IMR-90 (cell line): ENCODE results near the gene LYPD4. TPM values are rescaled to one million over a fixed set of nuclear protein-coding genes. Genes with fewer than 3 reads are reported as not detected.

ENCODE experiments used
- ATAC-seq: fragments of 200-7000 bp; cut with Tn5 transposase; 2 replicates; pipeline ENCODE4 v1.9.1; 2020; ENCODE audit warnings: low read depth, mild to moderate bottlenecking, moderate library complexity
- BruUV-seq: library from RNA; stranded (reverse); fragments of 400-500 nt; replicated peaks from 2 replicates; lab custom pipeline; 2021; lab: Mats Ljungman, UMichigan
- CTCF ChIA-PET: fragments of 300-600 bp; formaldehyde crosslinking; extraction: SDS; loops from one replicate; lab custom pipeline; 2021; ENCODE audit warnings: antibody characterized with exemption; lab: Yijun Ruan, JAX
- POLR2A ChIA-PET: fragments of 300-600 bp; sonication (Branson Sonifier 250); formaldehyde crosslinking; loops from one replicate; lab custom pipeline; 2022; ENCODE audit warnings: antibody characterized with exemption; ENCODE audit not compliant: unreplicated experiment; lab: Charles Lee
- DNase-seq: peaks from one replicate; pipeline ENCODE4 v3.0.0; 2013
- H2AFZ ChIP-seq: replicated peaks from 2 replicates; pipeline ENCODE3; 2013; ENCODE audit warnings: low read length, mild to moderate bottlenecking; ENCODE audit not compliant: poor library complexity
- H2AK5ac ChIP-seq: 2 replicates; pipeline ENCODE4 v1.6.1; 2013; ENCODE audit warnings: low read depth, low read length, inconsistent platforms
- H2AK9ac ChIP-seq: replicated peaks from 2 replicates; pipeline ENCODE3; 2013; ENCODE audit warnings: mild to moderate bottlenecking, low read depth, low read length, moderate library complexity; ENCODE audit not compliant: poor library complexity
- H2BK120ac ChIP-seq: 2 replicates; pipeline ENCODE4 v1.6.1; 2013; ENCODE audit warnings: low read depth, low read length, inconsistent platforms
- H2BK15ac ChIP-seq: 3 replicates; pipeline ENCODE4 v1.6.1; 2013; ENCODE audit warnings: low read depth, low read length, inconsistent platforms
- H2BK20ac ChIP-seq: 2 replicates; pipeline ENCODE4 v1.6.1; 2013; ENCODE audit warnings: low read depth, mild to moderate bottlenecking, inconsistent platforms, low read length, moderate library complexity
- H2BK5ac ChIP-seq: 2 replicates; pipeline ENCODE4 v1.6.1; 2013; ENCODE audit warnings: mild to moderate bottlenecking, low read depth, low read length, inconsistent platforms; ENCODE audit not compliant: poor library complexity, severe bottlenecking
- H3K14ac ChIP-seq: replicated peaks from 2 replicates; pipeline ENCODE4 v1.6.1; 2013; ENCODE audit warnings: low read depth, low read length, inconsistent platforms
- H3K18ac ChIP-seq: 2 replicates; pipeline ENCODE4 v1.6.1; 2013; ENCODE audit warnings: low read depth, low read length, control low read depth
- H3K23ac ChIP-seq: 2 replicates; pipeline ENCODE4 v1.6.1; 2013; ENCODE audit warnings: low read depth, low read length, inconsistent platforms
- H3K27ac ChIP-seq: 2 replicates; pipeline ENCODE4 v1.5.1; 2013; ENCODE audit warnings: mild to moderate bottlenecking, control low read depth, low read length; ENCODE audit not compliant: insufficient read depth
- H3K27me3 ChIP-seq: 2 replicates; pipeline ENCODE4 v1.6.1; 2013; ENCODE audit warnings: low read length; ENCODE audit not compliant: control insufficient read depth, insufficient read depth
- H3K36me3 ChIP-seq: 2 replicates; pipeline ENCODE4 v1.6.1; 2013; ENCODE audit warnings: low read length, mixed read lengths; ENCODE audit not compliant: control insufficient read depth, insufficient read depth
- H3K4ac ChIP-seq: 2 replicates; pipeline ENCODE4 v1.6.1; 2013; ENCODE audit warnings: low read depth, low read length, inconsistent platforms
- H3K4me1 ChIP-seq: 2 replicates; pipeline ENCODE4 v1.6.1; 2013; ENCODE audit warnings: low read length, mixed read lengths; ENCODE audit not compliant: control insufficient read depth, insufficient read depth
- H3K4me2 ChIP-seq: 2 replicates; pipeline ENCODE4 v1.6.1; 2013; ENCODE audit warnings: low read depth, mild to moderate bottlenecking, control low read depth, low read length, moderate library complexity
- H3K4me3 ChIP-seq: 2 replicates; pipeline ENCODE4 v1.5.1; 2013; ENCODE audit warnings: low read depth, mild to moderate bottlenecking, control low read depth, low read length, moderate library complexity; ENCODE audit not compliant: insufficient read depth
- H3K56ac ChIP-seq: 2 replicates; pipeline ENCODE4 v1.6.1; 2013; ENCODE audit warnings: low read length, inconsistent platforms; ENCODE audit not compliant: insufficient read depth; ENCODE audit errors: extremely low read depth
- H3K79me1 ChIP-seq, 2 experiments: 2 replicates each; pipeline ENCODE4 v1.6.1; 2013; ENCODE audit warnings: low read length in 2 of 2, inconsistent platforms in 1 of 2, low read depth in 1 of 2
- H3K9ac ChIP-seq: 2 replicates; pipeline ENCODE4 v1.6.1; 2013; ENCODE audit warnings: low read depth, low read length, control low read depth
- H3K9me1 ChIP-seq: 2 replicates; pipeline ENCODE4 v1.6.1; 2013; ENCODE audit warnings: low read length, inconsistent platforms; ENCODE audit not compliant: insufficient read depth
- H3K9me3 ChIP-seq: 2 replicates; pipeline ENCODE4 v1.6.1; 2013; ENCODE audit warnings: low read length; ENCODE audit not compliant: control insufficient read depth, insufficient read depth
- H4K20me1 ChIP-seq: 2 replicates; pipeline ENCODE4 v1.6.1; 2013; ENCODE audit warnings: low read length, inconsistent platforms; ENCODE audit not compliant: insufficient read depth
- H4K5ac ChIP-seq: 2 replicates; pipeline ENCODE4 v1.6.1; 2013; ENCODE audit warnings: mild to moderate bottlenecking, low read depth, low read length, control low read depth
- H4K8ac ChIP-seq, 2 experiments: 2 replicates each; pipeline ENCODE4 v1.6.1; 2013; ENCODE audit warnings: low read depth in 2 of 2, low read length in 2 of 2, control low read depth in 1 of 2, inconsistent platforms in 1 of 2
- H4K91ac ChIP-seq: 2 replicates; pipeline ENCODE4 v1.6.1; 2013; ENCODE audit warnings: low read depth, low read length, inconsistent platforms; ENCODE audit not compliant: insufficient read depth
- BHLHE40 ChIP-seq: fragments of 150-350 bp; IDR thresholded peaks from 2 replicates; pipeline ENCODE4 v1.6.1; 2016; ENCODE audit warnings: mild to moderate bottlenecking, low read depth, low read length
- CEBPB ChIP-seq: IDR thresholded peaks from 2 replicates; pipeline ENCODE4 v1.6.1; 2012; ENCODE audit warnings: low read depth, low read length, improper control_type of control experiment
- CHD1 ChIP-seq: IDR thresholded peaks from 2 replicates; pipeline ENCODE4 v1.6.1; 2012; ENCODE audit warnings: low read depth, low read length, improper control_type of control experiment
- ELK1 ChIP-seq: fragments of 150-350 bp; IDR thresholded peaks from 2 replicates; pipeline ENCODE4 v1.6.1; 2016; ENCODE audit warnings: low read depth, mild to moderate bottlenecking, low read length, moderate library complexity, borderline replicate concordance
- FOS ChIP-seq: fragments of 150-350 bp; IDR thresholded peaks from 2 replicates; pipeline ENCODE4 v1.6.1; 2016; ENCODE audit warnings: low read depth, low read length
- MAFK ChIP-seq: IDR thresholded peaks from 2 replicates; pipeline ENCODE4 v1.6.1; 2012; ENCODE audit warnings: low read depth, low read length, improper control_type of control experiment
- MAZ ChIP-seq: IDR thresholded peaks from 2 replicates; pipeline ENCODE4 v1.6.1; 2012; ENCODE audit warnings: low read depth, mild to moderate bottlenecking, low read length, improper control_type of control experiment, moderate library complexity, borderline replicate concordance
- MXI1 ChIP-seq: IDR thresholded peaks from 2 replicates; pipeline ENCODE4 v1.6.1; 2012; ENCODE audit warnings: low read depth, mild to moderate bottlenecking, low read length, moderate library complexity, borderline replicate concordance
- NFE2L2 ChIP-seq: fragments of 150-350 bp; IDR thresholded peaks from 2 replicates; pipeline ENCODE4 v1.6.1; 2016; ENCODE audit warnings: low read depth, mild to moderate bottlenecking, low read length
- POLR2A ChIP-seq: IDR thresholded peaks from 2 replicates; pipeline ENCODE4 v1.6.1; 2012; ENCODE audit warnings: mild to moderate bottlenecking, low read depth, low read length
- RAD21 ChIP-seq: IDR thresholded peaks from 2 replicates; pipeline ENCODE4 v1.6.1; 2012; ENCODE audit warnings: low read length, improper control_type of control experiment
- RCOR1 ChIP-seq: IDR thresholded peaks from 2 replicates; pipeline ENCODE4 v1.6.1; 2012; ENCODE audit warnings: mild to moderate bottlenecking, low read length, improper control_type of control experiment; ENCODE audit not compliant: insufficient replicate concordance
- RFX5 ChIP-seq: IDR thresholded peaks from 2 replicates; pipeline ENCODE4 v1.8.0; 2012; ENCODE audit warnings: low read depth, mild to moderate bottlenecking, low read length, moderate library complexity
- SMC3 ChIP-seq: fragments of 150-350 bp; IDR thresholded peaks from 2 replicates; pipeline ENCODE4 v1.6.1; 2016; ENCODE audit warnings: low read depth, mild to moderate bottlenecking, antibody characterized with exemption, low read length, moderate library complexity
- USF2 ChIP-seq: fragments of 150-350 bp; IDR thresholded peaks from 2 replicates; pipeline ENCODE4 v1.6.1; 2017; ENCODE audit warnings: mild to moderate bottlenecking, antibody characterized with exemption, low read length, low read depth
- WGBS, 2 experiments: methylation state at CpG; one replicate each; pipeline versions ENCODE4 v1.1.5 to v1.1.7; 2013; ENCODE audit warnings: missing lambda C conversion rate in 2 of 2; ENCODE audit not compliant: insufficient read length in 1 of 2; ENCODE audit errors: extremely low coverage in 2 of 2; 5-methylcytosine and 5-hydroxymethylcytosine counted together
- dilution Hi-C: fragments of 300-500 bp; cut with HindIII; formaldehyde crosslinking; loops from one replicate; pipeline ENCODE4 v1.14.3; 2018; ENCODE audit warnings: low sequenced_read_pairs; ENCODE audit not compliant: unreplicated experiment
- in situ Hi-C: fragments of 300-500 bp; cut with MboI; formaldehyde crosslinking; loops from 3 replicates; pipeline ENCODE4 v1.14.3; 2019; ENCODE audit warnings: low sequenced_read_pairs, inconsistent platforms, mixed read lengths
- intact Hi-C: fragments of 100-400 bp; cut with micrococcal nuclease; formaldehyde crosslinking; loops from 2 replicates; pipeline ENCODE4 v1.10.0; 2022
- polyA plus RNA-seq, 3 experiments: library from polyadenylated mRNA; depleted of rRNA; stranded (reverse); fragments of >200 nt; gene quantifications; 2 replicates each; pipeline ENCODE4 v1.2.3, GENCODE V29; 2012; ENCODE audit warnings: low replicate concordance in 1 of 3
- total RNA-seq: library from RNA; depleted of rRNA; stranded (reverse); fragments of >200 nt; gene quantifications from 2 replicates; pipeline ENCODE4 v1.2.3, GENCODE V29; 2012
- TF ChIP-seq, protein P1 (sequence below): conservative IDR thresholded peaks from 2 replicates; pipeline ENCODE4 v1.5.1; 2012; ENCODE audit warnings: mild to moderate bottlenecking, low read depth, low read length, improper control_type of control experiment

LYPD4 gene
- total and polyA plus RNA-seq, 2 of the 4 experiments (the other 2 are of a cell fraction) = not detected

- no peak overlapping the region for H3K27ac ChIP-seq
- no peak overlapping the region for H2BK20ac ChIP-seq
- H3K4me3 ChIP-seq = no peak overlapping the region
- ATAC-seq (no peak), DNase-seq (no peak)
- H2AK9ac ChIP-seq = no peak overlapping the region
- peaks cover 35% of the 10 kb centered on the region for H3K36me3 ChIP-seq
- CTCF ChIA-PET = no interaction called here
- 98% methylated on average over 9 of the region's 12 CpGs; no CpG with 5 or more reads in 1 of the 2 experiments for WGBS, 2 experiments
- no peak overlapping the region for H3K14ac ChIP-seq
- H2AFZ ChIP-seq = no peak overlapping the region
- no peak overlapping the region for H4K8ac ChIP-seq
- peaks cover 8% of the 10 kb centered on the region for H3K4me1 ChIP-seq
- intact Hi-C loops (loop anchor here (10.0 kb wide), 1 partner anchor 146 kb away; no protein-coding TSS in a partner anchor), in situ Hi-C loops (no loop called here), dilution Hi-C loops (no loop called here)
- no peak overlapping the region for H3K4me2 ChIP-seq
- no peak overlapping the region for H3K9ac ChIP-seq
- no peak overlapping the region for H3K18ac ChIP-seq
- no peak overlapping the region for H4K91ac ChIP-seq
- no TSS peak for BruUV-seq
- H3K9me1 ChIP-seq = peaks cover 11% of the 10 kb centered on the region
- no peaks in the 10 kb centered on the region for H3K27me3 ChIP-seq
- H2BK120ac ChIP-seq = no peak overlapping the region
- peaks cover 37% of the 10 kb centered on the region for H4K20me1 ChIP-seq
- POLR2A ChIA-PET = no interaction called here
- H2BK5ac ChIP-seq = no peak overlapping the region
- no peak overlapping the region for H3K23ac ChIP-seq
- no peak overlapping the region for H4K5ac ChIP-seq
- no peak overlapping the region for H3K4ac ChIP-seq
- no peak overlapping the region for H2BK15ac ChIP-seq
- H3K56ac ChIP-seq = no peak overlapping the region
- TF ChIP-seq BHLHE40 = no peak
- no peak for TF ChIP-seq USF2
- no peak for TF ChIP-seq RFX5
- no peak for TF ChIP-seq MXI1
- TF ChIP-seq FOS = no peak
- TF ChIP-seq, protein P1, sequence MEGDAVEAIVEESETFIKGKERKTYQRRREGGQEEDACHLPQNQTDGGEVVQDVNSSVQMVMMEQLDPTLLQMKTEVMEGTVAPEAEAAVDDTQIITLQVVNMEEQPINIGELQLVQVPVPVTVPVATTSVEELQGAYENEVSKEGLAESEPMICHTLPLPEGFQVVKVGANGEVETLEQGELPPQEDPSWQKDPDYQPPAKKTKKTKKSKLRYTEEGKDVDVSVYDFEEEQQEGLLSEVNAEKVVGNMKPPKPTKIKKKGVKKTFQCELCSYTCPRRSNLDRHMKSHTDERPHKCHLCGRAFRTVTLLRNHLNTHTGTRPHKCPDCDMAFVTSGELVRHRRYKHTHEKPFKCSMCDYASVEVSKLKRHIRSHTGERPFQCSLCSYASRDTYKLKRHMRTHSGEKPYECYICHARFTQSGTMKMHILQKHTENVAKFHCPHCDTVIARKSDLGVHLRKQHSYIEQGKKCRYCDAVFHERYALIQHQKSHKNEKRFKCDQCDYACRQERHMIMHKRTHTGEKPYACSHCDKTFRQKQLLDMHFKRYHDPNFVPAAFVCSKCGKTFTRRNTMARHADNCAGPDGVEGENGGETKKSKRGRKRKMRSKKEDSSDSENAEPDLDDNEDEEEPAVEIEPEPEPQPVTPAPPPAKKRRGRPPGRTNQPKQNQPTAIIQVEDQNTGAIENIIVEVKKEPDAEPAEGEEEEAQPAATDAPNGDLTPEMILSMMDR = no peak
- TF ChIP-seq CEBPB = no peak
- no peak for TF ChIP-seq ELK1
- TF ChIP-seq MAZ = no peak
- TF ChIP-seq MAFK = no peak
- no peak for TF ChIP-seq SMC3
- TF ChIP-seq POLR2A = no peak
- no peak for TF ChIP-seq CHD1
- no peak for TF ChIP-seq NFE2L2
- TF ChIP-seq RAD21 = no peak
- TF ChIP-seq RCOR1 = no peak
- H3K9me3 ChIP-seq = no peaks in the 10 kb centered on the region
- peaks cover 35 to 64% of the 10 kb centered on the region in 2 experiments for H3K79me1 ChIP-seq
- H2AK5ac ChIP-seq = no peak overlapping the region
Observed at GRCh38 chr19:41888926-41889325, 44.4 kb upstream of the LYPD4 start.
